ENCODE data around the gene KPNA4.

DNA sequence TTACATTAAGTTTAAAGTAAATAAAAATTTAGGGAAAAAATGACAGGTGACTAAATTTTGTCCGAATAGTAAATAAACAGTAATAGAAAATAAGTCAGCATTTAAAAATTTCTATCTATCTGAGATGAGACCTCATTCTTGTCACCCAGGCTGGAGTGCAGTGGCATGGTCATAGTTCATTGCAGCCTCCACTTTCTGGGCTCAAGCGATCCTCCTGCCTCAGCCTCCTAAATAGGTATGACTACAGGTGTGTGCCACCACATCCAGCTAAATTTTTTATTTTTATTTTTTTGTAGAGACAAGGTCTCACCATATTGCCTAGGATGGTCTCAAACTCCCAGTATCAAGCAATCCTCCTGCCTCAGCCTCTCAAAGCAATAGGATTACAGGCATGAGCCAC lies 7.8 kb downstream of the KPNA4 start:
- TF ChIP-seq, protein P1, sequence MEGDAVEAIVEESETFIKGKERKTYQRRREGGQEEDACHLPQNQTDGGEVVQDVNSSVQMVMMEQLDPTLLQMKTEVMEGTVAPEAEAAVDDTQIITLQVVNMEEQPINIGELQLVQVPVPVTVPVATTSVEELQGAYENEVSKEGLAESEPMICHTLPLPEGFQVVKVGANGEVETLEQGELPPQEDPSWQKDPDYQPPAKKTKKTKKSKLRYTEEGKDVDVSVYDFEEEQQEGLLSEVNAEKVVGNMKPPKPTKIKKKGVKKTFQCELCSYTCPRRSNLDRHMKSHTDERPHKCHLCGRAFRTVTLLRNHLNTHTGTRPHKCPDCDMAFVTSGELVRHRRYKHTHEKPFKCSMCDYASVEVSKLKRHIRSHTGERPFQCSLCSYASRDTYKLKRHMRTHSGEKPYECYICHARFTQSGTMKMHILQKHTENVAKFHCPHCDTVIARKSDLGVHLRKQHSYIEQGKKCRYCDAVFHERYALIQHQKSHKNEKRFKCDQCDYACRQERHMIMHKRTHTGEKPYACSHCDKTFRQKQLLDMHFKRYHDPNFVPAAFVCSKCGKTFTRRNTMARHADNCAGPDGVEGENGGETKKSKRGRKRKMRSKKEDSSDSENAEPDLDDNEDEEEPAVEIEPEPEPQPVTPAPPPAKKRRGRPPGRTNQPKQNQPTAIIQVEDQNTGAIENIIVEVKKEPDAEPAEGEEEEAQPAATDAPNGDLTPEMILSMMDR (IDR thresholded peaks at IDR 0.05; ENCODE audit: insufficient read depth, low read length), result no peak
- TF ChIP-seq POLR2AphosphoS5 (IDR thresholded peaks at IDR 0.05; ENCODE audit: low read depth) (no peak), GABPA (IDR thresholded peaks at IDR 0.05; ENCODE audit: low read depth) (no peak)
- TF ChIP-seq, protein P2, sequence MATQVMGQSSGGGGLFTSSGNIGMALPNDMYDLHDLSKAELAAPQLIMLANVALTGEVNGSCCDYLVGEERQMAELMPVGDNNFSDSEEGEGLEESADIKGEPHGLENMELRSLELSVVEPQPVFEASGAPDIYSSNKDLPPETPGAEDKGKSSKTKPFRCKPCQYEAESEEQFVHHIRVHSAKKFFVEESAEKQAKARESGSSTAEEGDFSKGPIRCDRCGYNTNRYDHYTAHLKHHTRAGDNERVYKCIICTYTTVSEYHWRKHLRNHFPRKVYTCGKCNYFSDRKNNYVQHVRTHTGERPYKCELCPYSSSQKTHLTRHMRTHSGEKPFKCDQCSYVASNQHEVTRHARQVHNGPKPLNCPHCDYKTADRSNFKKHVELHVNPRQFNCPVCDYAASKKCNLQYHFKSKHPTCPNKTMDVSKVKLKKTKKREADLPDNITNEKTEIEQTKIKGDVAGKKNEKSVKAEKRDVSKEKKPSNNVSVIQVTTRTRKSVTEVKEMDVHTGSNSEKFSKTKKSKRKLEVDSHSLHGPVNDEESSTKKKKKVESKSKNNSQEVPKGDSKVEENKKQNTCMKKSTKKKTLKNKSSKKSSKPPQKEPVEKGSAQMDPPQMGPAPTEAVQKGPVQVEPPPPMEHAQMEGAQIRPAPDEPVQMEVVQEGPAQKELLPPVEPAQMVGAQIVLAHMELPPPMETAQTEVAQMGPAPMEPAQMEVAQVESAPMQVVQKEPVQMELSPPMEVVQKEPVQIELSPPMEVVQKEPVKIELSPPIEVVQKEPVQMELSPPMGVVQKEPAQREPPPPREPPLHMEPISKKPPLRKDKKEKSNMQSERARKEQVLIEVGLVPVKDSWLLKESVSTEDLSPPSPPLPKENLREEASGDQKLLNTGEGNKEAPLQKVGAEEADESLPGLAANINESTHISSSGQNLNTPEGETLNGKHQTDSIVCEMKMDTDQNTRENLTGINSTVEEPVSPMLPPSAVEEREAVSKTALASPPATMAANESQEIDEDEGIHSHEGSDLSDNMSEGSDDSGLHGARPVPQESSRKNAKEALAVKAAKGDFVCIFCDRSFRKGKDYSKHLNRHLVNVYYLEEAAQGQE (IDR thresholded peaks at IDR 0.05; ENCODE audit: insufficient replicate concordance, low read depth), result no peak

All from HL-60 (cell line).